ENCODE results near the gene CDKN2AIP. TPM values are rescaled to one million over a fixed set of nuclear protein-coding genes. Genes with fewer than 3 reads are reported as not detected.

The CDKN2AIP gene
- total RNA-seq, 1 donor from 2014 or later, result 15.9 TPM

GRCh38 chr4:183424109-183424744 is 20.2 kb upstream of the CDKN2AIP start:
- Mint-ChIP-seq H3K27ac (ENCODE audit: unreplicated experiment) (no peak overlapping the region), H3K27me3 (ENCODE audit: unreplicated experiment) (peaks cover 5% of the 10 kb centered on the region), H3K36me3 (ENCODE audit: unreplicated experiment) (no peaks in the 10 kb centered on the region), H3K4me3 (ENCODE audit: unreplicated experiment) (no peak overlapping the region), H3K4me1 (ENCODE audit: low read depth, unreplicated experiment) (no peaks in the 10 kb centered on the region), H3K9me3 (ENCODE audit: unreplicated experiment) (no peaks in the 10 kb centered on the region)
- no peak for DNase-seq
- TF ChIP-seq, protein P1, sequence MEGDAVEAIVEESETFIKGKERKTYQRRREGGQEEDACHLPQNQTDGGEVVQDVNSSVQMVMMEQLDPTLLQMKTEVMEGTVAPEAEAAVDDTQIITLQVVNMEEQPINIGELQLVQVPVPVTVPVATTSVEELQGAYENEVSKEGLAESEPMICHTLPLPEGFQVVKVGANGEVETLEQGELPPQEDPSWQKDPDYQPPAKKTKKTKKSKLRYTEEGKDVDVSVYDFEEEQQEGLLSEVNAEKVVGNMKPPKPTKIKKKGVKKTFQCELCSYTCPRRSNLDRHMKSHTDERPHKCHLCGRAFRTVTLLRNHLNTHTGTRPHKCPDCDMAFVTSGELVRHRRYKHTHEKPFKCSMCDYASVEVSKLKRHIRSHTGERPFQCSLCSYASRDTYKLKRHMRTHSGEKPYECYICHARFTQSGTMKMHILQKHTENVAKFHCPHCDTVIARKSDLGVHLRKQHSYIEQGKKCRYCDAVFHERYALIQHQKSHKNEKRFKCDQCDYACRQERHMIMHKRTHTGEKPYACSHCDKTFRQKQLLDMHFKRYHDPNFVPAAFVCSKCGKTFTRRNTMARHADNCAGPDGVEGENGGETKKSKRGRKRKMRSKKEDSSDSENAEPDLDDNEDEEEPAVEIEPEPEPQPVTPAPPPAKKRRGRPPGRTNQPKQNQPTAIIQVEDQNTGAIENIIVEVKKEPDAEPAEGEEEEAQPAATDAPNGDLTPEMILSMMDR (IDR thresholded peaks at IDR 0.05; ENCODE audit: partially characterized antibody, unreplicated experiment), result no peak

- TF ChIP-seq, protein P1 (IDR thresholded peaks at IDR 0.05; ENCODE audit: partially characterized antibody, unreplicated experiment), result no peak
- DNase-seq, result no peak
- H3K27ac Mint-ChIP-seq (ENCODE audit: unreplicated experiment), result no peak overlapping the region
- peaks cover 2% of the 10 kb centered on the region for H3K27me3 Mint-ChIP-seq (ENCODE audit: unreplicated experiment)
- no peaks in the 10 kb centered on the region for H3K4me1 Mint-ChIP-seq (ENCODE audit: low read depth, unreplicated experiment)
- H3K4me3 Mint-ChIP-seq (ENCODE audit: unreplicated experiment), result no peak overlapping the region
- no peaks in the 10 kb centered on the region for H3K36me3 Mint-ChIP-seq (ENCODE audit: unreplicated experiment)
- H3K9me3 Mint-ChIP-seq (ENCODE audit: unreplicated experiment), result no peaks in the 10 kb centered on the region
Observed at GRCh38 chr4:183426507-183426906, 17.9 kb upstream of the CDKN2AIP start.

DNA sequence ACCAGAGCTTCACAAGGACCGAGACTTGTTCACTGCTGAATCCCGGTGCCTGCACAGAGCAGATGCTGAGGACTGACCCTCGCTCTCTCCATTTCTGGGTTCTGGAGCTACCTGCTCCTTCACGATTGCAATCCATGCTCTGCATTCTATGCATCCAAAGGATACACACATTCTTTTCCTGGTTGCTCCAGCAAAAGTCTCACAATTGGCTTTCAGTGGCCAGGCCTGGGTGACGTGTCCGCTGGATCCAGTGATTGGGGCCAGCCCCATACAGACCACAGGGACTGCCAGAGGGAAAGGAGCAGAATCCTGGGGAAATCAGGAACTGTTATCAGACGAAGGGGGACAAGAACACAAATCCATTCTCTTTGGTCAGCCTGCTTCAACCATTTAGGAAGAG is 14.9 kb upstream of the CDKN2AIP start:
- Mint-ChIP-seq H3K9me3 (ENCODE audit: unreplicated experiment) (peaks cover 1% of the 10 kb centered on the region), H3K4me1 (ENCODE audit: low read depth, unreplicated experiment) (peaks cover under 1% of the 10 kb centered on the region), H3K27ac (ENCODE audit: unreplicated experiment) (no peak overlapping the region), H3K4me3 (ENCODE audit: unreplicated experiment) (no peak overlapping the region), H3K27me3 (ENCODE audit: unreplicated experiment) (peaks cover 2% of the 10 kb centered on the region), H3K36me3 (ENCODE audit: unreplicated experiment) (no peaks in the 10 kb centered on the region)
- no peak for DNase-seq
- TF ChIP-seq, protein P1 (IDR thresholded peaks at IDR 0.05; ENCODE audit: partially characterized antibody, unreplicated experiment), result no peak

- no peak overlapping the region for H3K27ac Mint-ChIP-seq (ENCODE audit: unreplicated experiment)
- DNase-seq, result no peak
Observed at GRCh38 chr4:183430317-183430993, 14.0 kb upstream of the CDKN2AIP start.

More at GRCh38 chr4:183430317-183430993, 14.0 kb upstream of the CDKN2AIP start:
- TF ChIP-seq, protein P1 (IDR thresholded peaks at IDR 0.05; ENCODE audit: partially characterized antibody, unreplicated experiment), result no peak
- Mint-ChIP-seq H3K9me3 (ENCODE audit: unreplicated experiment) (peaks cover 1% of the 10 kb centered on the region), H3K4me3 (ENCODE audit: unreplicated experiment) (no peak overlapping the region), H3K27me3 (ENCODE audit: unreplicated experiment) (peaks cover 2% of the 10 kb centered on the region), H3K4me1 (ENCODE audit: low read depth, unreplicated experiment) (peaks cover 1% of the 10 kb centered on the region), H3K36me3 (ENCODE audit: unreplicated experiment) (no peaks in the 10 kb centered on the region)
